ENCODE data around the gene TNS1.

TNS1 gene

DNA sequence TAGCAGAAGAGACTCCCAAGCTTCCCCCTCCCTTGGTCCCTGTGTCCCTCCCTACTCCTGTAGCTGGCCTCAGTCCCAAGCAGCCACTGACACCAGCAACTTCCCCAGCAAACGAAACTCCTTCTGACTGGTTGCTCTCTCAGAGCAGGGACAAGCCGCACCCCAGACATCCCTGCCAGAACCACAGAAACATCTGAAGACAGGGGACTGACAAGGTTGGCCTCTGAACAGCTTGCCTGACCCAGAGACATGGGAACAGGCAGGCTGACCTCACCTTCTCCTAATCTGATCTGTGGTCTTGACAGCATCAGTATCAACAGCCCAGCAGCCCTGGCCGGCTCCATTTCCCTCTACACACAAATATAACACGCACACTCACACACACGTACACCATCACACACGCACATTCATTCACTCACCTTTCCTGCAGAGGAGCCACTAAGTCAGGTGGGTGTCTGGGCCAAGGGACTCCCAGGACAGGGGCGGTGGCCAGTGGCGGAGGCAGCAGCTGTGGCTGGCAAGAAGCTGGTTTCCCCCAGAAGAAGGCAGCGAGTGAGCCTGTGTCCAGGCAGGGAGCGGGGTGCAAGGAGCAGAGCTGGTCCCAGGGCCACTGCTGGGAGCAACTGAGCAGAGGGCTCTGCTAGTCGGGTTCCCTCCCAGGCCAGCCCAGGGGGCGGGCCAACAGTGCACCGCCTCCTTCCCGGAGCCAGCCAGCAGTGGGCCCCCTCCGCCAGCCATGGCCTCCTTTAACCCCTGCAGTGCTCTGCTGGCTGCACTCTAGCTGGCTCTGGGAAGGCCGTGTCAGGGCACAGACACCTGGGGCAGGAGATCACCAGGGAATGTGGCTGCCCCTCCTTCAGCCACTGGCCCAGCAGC lies 59.1 kb downstream of the TNS1 start:
- no peak for DNase-seq (ENCODE audit: low read depth in 3 of 3)

- DNase-seq (ENCODE audit: low read depth in 3 of 3) = no peak
Measured at GRCh38 chr2:217942731-217943335, 60.0 kb downstream of the TNS1 start.

DNA sequence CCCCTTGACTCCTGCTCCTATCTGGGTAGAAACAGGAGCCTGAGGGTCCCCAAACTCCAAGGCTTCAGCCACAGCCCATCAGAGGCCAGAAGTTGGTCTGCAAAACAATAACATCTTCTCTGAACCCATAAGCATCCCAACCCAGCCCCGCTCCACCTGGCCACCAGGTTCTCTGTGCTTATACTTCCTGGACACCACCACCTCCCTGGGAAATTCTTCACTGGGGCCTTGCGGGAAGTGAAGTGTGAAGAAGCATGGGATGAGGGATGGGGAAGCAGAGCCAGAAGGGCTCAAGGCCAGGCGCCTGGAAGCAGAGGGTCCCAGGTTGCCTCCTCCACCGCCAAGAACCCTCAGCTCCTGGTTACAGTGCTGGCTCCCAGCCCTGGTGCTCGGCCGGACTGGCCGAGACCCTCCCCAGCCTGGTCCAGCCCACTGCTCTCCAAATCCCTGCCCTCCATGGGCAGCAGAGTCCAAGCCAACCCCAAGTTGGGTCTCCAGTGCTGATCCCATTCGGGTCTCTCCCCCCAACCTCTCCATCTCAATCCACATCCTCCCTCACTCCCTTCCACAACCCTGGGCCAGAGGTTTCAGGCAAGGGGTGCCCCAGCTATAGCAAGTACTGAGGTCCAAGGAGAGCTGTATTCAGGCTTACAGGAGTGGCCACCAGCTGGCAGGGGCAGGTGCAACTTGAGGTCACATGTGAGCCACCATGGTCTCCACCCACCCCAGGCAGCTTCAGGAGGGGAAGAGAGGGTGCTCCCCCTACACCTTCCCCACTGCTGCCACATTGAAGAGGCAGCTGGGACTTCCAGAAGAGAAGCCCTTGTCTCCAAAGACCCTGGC lies 60.7 kb downstream of the TNS1 start:
- DNase-seq (ENCODE audit: low read depth in 3 of 3) = no peak

GRCh38 chr2:217941339-217941738 lies 61.5 kb downstream of the TNS1 start:
- DNase-seq (ENCODE audit: low read depth in 3 of 3) = no peak

DNA sequence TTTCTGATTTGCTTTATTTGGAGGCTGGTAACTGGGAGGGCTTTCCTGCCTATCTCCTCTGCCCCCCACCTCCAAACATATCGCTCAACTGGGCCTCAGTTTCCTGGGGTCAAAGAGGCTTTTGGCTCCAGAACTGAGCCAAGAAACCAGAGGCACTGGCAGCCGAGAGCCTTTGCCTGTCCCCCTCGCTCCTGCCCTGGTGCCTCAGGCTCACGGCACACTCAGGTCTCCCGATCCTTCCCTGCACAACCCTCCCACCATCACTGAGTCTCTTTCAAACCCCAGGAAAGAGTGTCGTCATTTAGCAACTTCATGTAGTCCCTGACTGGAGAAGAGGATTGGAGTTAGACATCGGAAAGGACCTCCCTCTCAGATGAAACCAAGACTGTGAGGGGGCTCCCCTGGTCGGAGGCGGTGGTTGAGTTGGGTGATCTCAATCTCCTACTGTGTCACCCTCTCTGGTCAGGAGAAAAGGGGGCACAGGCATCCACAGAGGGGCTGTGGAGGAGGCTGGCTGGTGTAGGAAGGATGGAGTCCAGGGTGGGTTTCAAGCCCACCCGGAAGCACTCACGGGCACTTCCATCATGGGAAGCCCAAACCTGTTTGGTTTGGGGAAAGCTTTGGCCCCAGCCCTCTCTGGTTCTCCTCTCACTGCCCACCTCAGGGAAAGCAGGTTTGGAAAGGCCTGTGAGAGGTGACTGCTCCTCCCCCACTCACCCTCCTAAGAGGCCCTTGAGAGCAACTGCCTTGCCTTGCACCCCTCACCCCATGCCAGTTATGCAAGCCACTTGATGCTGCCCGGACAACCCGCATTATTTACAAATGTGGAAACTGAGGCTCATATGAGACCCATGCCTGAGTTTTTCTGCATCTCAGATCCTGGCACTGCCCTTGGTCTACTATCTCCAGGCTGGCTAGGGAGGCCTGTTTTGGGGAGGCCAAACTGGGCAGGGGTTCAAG lies 62.3 kb downstream of the TNS1 start:
- DNase-seq (ENCODE audit: low read depth in 3 of 3) = no peak

- no peak for DNase-seq (ENCODE audit: low read depth in 3 of 3)
Measured at GRCh38 chr2:217939629-217940245, 63.1 kb downstream of the TNS1 start.

DNA sequence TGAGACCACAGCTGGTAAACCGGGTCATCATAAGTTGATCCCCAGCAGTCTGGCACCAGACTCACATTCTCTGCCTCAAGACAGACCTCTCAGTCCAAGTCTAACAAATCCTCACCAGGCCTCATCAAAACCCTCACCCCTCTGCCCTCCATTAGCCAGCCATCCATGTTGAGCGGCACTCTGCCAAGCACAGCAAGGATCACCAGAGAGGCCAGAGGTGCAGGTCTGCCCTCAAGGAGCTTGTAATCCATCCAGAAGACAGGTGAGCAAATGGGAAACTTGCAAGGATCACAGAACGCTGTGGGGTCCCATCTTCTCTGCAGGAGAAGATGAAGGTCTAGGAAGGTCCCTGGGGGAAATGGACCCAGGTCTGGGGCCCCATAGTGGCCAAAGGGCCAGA lies 63.6 kb downstream of the TNS1 start:
- DNase-seq (ENCODE audit: low read depth in 3 of 3) = no peak

- no peak for DNase-seq (ENCODE audit: low read depth in 3 of 3)
Measured at GRCh38 chr2:217938036-217938435, 64.8 kb downstream of the TNS1 start.

DNA sequence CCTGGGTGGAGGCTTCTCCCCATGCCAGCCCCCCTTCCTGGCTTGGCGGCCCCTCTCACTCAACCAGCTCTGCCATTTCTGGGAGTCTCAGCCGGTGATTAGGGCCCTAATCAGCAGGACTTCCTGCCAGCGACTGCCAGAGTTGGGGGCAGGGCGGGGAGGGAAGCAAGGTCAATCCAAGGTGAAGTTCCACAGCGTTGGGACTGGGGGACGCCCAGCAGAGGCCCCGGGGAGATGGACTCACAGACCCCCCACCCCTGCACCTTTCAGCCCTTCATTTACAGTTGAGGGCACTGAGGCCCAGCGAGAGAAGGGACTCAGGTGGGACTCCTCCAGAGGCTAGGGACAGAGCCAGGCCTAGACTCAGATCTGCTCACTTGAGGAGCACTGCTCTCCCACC lies 65.3 kb downstream of the TNS1 start:
- no peak for DNase-seq (ENCODE audit: low read depth in 3 of 3)

DNA sequence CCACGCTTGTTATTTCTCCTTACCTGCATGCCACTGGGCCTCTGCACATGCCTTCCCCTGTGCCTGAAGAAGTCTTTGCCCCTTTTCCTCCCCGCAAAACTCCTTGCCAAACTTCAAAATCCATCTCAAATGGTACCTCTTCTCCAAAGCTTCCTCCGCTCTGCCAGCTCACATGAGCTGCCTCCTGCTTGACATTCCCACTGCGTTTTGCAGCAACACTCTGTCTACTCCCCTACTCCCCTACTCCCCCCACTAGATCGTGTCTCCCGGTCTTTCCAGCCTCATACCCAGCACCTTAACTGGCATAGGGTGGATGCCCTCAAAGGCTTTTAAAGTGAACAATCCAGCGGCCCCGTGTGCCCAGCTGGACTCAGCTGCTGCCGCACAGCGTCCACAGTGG lies 65.8 kb downstream of the TNS1 start:
- DNase-seq (ENCODE audit: low read depth in 3 of 3) = no peak

GRCh38 chr2:217935901-217936684 lies 66.7 kb downstream of the TNS1 start:
- no peak for DNase-seq (ENCODE audit: low read depth in 3 of 3)

DNA sequence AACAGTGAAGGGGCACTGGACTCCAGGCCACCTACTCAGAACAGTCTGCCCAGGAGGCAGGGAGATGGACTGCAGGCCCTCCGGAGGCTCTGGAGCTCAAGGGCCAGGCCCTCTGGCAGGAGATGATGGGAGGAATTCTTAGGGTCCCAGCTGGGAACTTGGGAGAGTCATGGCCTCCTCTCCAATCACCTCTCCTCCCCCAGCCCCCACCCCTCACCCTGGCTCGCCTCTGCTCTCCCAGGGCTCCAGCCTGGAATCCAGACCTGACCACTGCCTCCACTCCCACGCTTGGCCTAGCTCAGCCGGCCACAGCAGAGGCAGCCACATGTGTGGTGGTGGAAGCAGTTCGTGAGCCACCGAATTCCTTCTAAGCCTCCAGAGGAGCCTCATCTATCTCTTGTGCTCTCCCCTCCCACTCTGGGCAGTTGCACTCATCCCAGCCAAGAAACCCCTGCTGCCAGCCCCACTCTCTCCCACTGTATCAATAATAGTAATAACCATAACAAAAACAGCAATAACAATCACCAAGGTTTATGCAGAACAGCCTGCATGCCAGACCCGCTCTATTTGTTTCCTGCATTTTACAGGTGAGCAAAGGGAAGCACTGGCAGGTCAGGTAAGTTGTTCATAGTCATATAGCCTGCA lies 67.4 kb downstream of the TNS1 start:
- DNase-seq (ENCODE audit: low read depth in 3 of 3) = no peak

DNA sequence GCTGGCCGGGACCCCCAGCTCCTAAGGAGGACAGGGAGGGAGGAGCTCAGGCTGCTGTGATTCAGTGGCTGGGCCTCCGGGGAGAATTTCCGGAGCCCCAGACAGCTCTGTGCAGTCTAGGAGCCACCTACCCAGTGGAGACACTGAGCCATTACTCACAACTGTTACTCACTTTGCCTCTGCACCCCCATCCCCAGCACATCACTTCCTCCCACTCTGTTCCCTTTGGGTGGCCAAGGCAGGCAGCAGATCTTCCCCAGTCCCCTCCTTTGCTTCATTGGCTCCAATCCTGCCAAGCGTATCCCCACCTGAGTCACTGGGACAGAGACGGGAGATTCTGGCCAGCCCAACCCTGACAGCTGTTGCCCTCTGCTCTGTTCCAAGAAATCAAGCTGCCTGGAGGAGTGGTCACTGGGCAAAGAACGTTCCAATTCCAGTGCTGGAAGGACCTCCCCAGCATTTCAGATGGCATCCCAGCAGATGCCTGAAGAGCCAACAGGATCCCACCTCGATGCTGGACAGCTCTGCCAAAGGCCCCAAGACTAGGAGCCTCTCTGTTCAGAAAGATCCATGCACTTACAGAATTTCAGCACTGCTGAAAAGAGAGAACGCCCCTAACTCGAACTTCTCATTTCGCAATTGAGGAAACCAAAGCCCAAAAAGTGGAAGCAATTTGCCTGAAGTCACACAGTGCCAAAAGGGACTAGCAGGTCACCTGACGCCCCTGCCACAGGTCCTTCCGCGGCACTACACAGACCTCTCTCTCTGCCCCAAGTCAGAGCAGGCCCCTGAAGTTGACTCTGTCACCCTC lies 68.3 kb downstream of the TNS1 start:
- no peak for DNase-seq (ENCODE audit: low read depth in 3 of 3)

DNA sequence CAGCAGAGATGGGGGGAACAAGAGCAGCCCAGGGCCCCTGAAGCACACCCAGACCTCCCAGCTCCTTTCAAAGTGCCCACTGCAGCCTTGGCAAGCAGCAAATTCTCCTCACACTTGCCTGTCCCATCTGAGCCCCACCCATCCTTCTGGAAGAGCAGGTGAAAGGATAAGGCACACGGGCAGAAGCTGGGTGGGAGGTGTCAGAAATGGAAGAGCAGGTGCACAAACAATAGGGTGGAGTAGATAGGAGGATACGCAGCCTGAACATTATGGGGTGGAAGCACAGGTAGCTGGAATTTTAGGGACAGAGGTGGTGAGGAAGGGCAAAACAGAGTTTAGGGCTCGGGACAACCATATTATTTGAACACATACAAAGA lies 69.2 kb downstream of the TNS1 start:
- DNase-seq (ENCODE audit: low read depth in 3 of 3) = no peak

DNA sequence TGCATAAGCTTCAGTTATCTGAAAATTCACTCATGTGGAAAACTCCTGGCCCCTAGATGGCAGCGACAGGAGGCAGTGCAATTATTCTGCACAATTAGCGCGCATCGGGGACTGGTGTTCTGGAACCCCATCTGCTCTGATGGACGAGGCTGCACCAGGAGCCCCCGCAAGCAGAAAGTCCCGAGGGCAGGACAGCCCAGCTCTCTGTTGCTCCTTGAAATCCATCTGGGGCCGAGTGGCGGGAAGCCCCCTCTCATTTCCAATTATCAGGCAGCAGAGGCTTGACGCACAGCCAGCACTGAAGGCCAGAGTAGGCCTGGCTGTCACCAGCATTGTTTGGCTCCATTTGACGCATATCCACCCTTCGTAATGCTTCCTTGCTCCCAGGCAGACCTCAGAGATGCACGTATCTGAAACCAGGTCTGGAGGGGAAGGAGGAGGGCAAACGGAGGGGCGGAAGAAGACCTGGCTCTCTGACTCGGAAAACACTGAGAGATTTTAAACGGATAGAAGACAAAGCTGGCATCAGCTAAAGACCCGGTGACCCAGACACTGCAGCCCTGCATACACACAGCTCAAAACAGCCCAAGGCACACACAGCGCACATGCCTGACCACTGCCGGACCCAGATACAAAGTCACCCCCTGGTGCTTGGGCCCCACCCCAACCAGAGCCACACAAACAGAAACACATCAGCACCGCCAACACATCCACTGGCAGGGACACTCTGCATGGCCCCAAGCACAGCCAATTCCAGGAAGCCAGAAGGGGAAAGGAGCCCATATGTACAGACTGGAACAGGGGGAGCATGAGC lies 69.8 kb downstream of the TNS1 start:
- no peak for DNase-seq (ENCODE audit: low read depth in 3 of 3)

GRCh38 chr2:217931846-217932560 lies 70.8 kb downstream of the TNS1 start:
- DNase-seq (ENCODE audit: low read depth in 3 of 3) = no peak

Measured in stimulated activated CD4-positive, alpha-beta T cell treated with anti-CD3 and anti-CD28 coated beads, TNF-alpha, amount 100 ng/mL, for 48 hours (primary cell).